T47D (cell line): ENCODE data around the gene LNP1.
A peak's percentile ranks its signal among the peaks of the same experiment; 100 is the strongest.
"Not testable (repeated sequence)": the region's sequence is repeated elsewhere in the genome, so short reads cannot be mapped to it uniquely, and the experiment has no call there.

Experiments
- DNase-seq, 2 experiments: peaks; one replicate each; pipeline versions ENCODE4 v3.0.0 to v3.0.0-alpha.2; 2011 to 2012; ENCODE audit warnings: low read depth in 1 of 2, low spot score in 1 of 2
- JUND ChIP-seq: IDR thresholded peaks from 2 replicates; pipeline ENCODE4 v1.6.1; 2012; ENCODE audit warnings: low read depth
- in situ Hi-C: cut with HindIII; loops from 2 replicates; pipeline ENCODE4 v1.10.0; 2016; ENCODE audit warnings: low sequenced_read_pairs, low pct_unique_long_range_greater_than_20kb

LNP1 gene

DNA sequence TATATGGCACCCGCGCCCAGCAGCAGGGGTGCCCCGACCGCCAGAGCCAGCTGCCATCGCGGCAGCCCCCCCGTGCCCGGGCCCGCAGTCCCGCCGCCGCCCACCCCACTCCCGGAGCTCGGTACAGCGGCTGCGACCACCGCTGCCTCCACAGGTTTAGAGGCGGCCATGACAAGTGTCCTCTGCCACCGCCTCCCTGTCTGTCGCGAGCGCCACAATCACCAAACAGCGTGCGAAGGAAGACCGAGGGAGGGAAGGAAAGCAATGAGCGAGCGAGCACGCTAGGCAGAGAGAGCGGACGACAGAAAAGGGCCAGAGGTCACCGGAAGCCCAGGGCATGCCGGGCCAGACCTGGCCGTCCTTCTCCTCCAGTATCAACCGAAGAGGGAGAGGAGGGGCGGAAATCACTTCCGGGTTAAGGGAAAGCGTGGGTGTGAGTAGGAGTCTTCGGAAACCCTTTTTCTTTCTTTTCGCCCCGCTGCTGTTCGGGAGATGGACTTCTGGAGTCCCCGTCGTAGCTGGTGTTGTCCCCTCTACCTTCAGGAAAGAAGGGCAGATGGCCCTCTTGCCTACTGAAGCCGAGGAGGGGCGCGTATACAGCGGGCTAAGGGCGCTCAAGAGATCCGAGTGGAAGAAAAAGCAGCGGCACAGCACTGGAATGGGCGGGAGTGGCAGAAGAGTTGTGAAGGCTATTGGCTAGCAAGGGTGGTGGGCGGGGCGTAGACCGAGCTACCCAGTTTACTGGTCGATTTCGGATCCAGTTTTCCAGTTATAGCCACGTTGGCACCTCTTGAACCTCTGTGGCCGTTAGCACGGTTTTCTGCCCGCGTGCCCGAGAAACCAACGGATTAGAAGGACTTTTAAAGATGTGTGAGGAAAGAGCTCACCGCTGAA lies at the start of gene LNP1, which contains the start of gene TOMM70:
Gene LNP1, plus strand, starts transcription at position 760 of the 894 bp plus-strand sequence. CDS start 28,191 bp downstream, outside the sequence.
Gene TOMM70, minus strand, starts transcription at position 310 of the 894 bp plus-strand sequence. Its CDS starts 140 bp downstream, at position 170.
- in situ Hi-C loops: no loop called here
- TF ChIP-seq JUND: no peak
- DNase-seq: peak; percentile 70 to 97

- in situ Hi-C loops, DNase-seq: not testable (repeated sequence)
Measured at GRCh38 chr3:100351770-100352169, 49.6 kb upstream of the LNP1 start.

GRCh38 chr3:100352296-100353231 lies 48.8 kb upstream of the LNP1 start:
- TF ChIP-seq JUND: no peak
- no peak for DNase-seq
- in situ Hi-C loops: no loop called here

DNA sequence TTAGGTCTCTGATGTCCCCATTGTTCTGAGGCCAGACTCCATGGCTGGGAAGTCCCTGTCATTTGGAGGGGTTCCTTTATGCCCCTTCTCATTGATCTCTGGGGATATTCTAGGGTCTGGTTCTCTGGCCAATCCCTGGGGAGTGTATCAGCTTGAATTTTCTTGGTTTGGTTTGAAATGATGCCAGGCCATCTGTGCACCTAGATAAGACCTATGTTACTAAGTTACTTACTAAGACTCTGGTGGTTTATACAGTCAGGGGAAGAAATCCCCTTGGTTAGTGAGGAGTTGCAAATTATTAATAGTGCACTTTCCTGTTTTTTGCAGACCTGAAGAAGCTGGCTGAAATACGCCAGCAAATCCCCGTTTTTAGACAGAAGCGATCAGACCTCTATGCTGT lies 46.5 kb upstream of the LNP1 start:
- no peak for TF ChIP-seq JUND
- in situ Hi-C loops: no loop called here
- no peak for DNase-seq

GRCh38 chr3:100358413-100358812 lies 42.9 kb upstream of the LNP1 start:
- in situ Hi-C loops: no loop called here
- no peak for DNase-seq
- no peak for TF ChIP-seq JUND

DNA sequence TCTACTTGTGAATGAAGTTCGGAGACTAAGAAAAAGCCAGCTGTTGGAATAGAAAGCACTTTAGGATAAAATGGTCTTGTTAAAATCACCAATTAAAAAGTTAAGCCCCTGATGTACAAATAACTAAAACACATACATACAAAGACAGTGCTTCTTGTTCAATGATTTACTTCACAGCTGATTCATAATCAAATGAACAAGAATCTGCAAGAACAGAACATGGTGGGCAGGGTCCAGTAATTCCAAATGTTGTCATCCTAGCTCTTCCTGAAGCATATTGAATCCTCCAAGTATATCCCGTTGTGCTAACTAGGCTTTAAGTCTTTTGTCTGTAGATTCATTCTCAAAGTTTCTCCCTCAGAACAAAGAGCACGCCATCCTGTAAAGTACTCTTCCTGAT lies 42.3 kb upstream of the LNP1 start:
- no peak for TF ChIP-seq JUND
- no peak for DNase-seq
- in situ Hi-C loops: no loop called here

DNA sequence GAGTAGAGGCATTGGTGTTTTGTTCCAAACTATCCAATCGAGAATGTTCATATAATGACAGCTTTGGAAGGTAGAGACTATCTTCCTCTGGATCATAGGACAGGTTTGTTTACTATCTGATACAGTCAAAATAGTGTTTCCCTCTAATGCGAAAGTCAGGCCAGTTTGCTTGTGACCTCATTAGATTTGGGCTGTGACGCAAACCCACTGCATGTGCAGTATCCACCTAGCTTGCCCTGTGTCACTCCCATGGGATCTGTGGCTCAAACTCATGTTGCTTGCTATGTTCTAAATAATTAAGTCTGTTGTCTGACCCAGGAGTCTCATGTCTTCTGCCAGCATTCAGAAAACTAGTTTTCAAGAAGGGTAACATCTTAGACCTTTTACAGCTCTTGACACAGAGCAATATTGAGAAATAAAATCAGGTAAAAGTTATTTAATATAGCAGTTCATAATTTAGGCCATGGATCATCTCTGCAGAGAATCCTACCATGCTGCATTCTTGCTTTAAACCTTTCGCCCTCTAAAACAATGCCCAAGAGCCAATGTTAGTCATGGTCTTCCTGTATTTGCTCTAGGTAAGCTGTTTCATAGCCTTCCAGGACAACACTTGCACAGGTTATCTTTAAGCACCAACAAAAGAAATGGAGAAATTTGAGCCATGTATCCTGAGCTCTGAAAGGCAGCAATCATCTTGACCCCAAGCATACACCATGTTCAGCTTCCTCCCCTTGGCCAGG lies 40.4 kb upstream of the LNP1 start:
- TF ChIP-seq JUND: no peak
- DNase-seq: peak in 1 of 2 experiments; percentile 32
- in situ Hi-C loops: no loop called here

- peak in 1 of 2 experiments; percentile 28 for DNase-seq
- in situ Hi-C loops: no loop called here
- TF ChIP-seq JUND: no peak
Measured at GRCh38 chr3:100361897-100362296, 39.4 kb upstream of the LNP1 start.

GRCh38 chr3:100364421-100364820 lies 36.9 kb upstream of the LNP1 start:
- no peak for DNase-seq
- no peak for TF ChIP-seq JUND
- in situ Hi-C loops: no loop called here

DNA sequence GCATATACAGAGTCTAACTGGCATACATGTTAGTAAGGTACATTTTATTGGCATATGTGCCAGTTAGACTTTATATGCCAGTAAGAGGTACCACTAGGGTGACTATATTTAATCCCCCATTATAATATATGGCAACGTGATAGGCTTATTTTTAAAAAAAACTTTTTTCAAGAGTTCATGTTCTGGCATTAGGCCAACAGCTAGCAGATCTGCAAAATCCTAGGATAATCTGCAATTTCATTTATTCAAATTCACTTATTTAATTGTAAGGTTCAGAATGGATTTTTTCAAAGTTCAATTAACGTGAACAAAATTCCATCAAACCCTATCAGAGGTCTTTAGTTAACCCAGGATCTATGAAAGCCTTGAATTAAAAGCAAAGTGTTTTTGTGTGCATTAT lies 34.9 kb upstream of the LNP1 start:
- TF ChIP-seq JUND: no peak
- in situ Hi-C loops: no loop called here
- no peak for DNase-seq

- TF ChIP-seq JUND: no peak
- no peak for DNase-seq
- in situ Hi-C loops: no loop called here
Measured at GRCh38 chr3:100368441-100368840, 32.9 kb upstream of the LNP1 start.

- in situ Hi-C loops: no loop called here
- no peak for DNase-seq
- no peak for TF ChIP-seq JUND
Measured at GRCh38 chr3:100370756-100371155, 30.6 kb upstream of the LNP1 start.
